GM21723 (cell line): ENCODE results near the gene DNAAF2.
"Not testable (repeated sequence)": the region's sequence is repeated elsewhere in the genome, so short reads cannot be mapped to it uniquely, and the experiment has no call there.

Source experiments
- ATAC-seq: cut with Tn5 transposase; IDR thresholded peaks from one replicate; pipeline ENCODE4 v1.9.1; 2021; ENCODE audit warnings: mild to moderate bottlenecking, moderate library complexity; ENCODE audit not compliant: unreplicated experiment

Gene DNAAF2

DNA sequence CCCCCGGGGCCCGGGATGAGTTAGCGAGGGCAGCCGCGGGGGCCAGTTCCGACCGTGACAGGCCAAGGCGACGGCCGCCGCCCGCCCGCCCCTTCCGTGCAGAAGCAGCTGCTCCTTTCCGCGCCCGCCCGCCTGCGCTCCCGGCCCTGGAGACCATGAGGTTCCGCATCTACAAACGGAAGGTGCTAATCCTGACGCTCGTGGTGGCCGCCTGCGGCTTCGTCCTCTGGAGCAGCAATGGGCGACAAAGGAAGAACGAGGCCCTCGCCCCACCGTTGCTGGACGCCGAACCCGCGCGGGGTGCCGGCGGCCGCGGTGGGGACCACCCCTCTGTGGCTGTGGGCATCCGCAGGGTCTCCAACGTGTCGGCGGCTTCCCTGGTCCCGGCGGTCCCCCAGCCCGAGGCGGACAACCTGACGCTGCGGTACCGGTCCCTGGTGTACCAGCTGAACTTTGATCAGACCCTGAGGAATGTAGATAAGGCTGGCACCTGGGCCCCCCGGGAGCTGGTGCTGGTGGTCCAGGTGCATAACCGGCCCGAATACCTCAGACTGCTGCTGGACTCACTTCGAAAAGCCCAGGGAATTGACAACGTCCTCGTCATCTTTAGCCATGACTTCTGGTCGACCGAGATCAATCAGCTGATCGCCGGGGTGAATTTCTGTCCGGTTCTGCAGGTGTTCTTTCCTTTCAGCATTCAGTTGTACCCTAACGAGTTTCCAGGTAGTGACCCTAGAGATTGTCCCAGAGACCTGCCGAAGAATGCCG lies 13.7 kb downstream of the DNAAF2 start:
- ATAC-seq = peak; percentile 30

DNA sequence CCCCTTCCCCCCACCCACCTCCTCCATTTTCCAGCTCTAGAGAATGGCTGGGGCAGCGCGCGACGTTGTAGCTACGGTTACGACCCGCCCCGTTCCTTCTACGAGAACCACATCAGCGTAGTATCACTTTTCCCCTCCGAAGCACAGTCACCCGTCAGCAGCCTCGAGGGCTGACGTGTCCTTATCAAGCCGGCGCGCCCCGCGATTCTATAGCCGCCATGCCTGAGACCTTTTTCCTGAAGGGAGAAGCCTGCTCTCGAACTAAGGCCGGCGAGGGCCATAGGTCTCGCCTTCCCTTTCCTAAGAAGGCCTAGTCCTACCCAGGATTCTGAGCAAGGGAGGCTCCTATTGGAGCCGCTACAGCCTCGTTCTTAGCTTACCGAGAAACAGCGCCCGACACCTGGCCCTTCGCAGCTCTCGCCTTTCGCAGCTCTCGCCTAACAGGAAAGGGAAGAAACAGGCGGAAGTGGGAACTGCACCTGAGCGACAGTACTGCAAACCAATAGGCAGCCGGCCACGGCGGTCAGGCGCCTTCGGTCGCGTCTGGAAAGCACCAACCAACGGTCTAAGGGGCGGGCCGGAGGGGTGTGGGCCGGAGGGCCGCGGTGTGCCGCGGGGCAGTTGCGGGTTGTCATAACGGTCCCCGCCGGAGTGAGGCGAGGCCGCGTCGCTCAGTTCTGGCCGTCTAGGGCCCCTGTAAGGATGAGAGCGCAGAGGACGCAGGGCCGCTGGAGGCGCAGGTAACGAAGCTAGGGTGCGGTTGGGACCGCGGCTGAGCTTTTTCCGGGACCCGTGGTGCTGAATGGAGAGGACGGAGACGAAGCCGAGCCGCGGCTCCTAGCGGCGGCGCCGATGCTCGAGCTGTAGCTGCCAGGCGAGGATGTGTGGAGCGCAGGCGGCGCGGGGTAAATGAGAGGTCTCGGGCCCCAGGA lies 14.6 kb downstream of the DNAAF2 start, which contains the start of the genes MGAT2 and RPL36AL:
Gene MGAT2 (plus strand): TSS at position 618 of the 932 bp plus-strand sequence. CDS start 470 bp downstream, outside the sequence.
Gene RPL36AL (minus strand): TSS at position 445 of the 932 bp plus-strand sequence. CDS start 1,522 bp downstream, outside the sequence.
- ATAC-seq = peak; percentile 91

DNA sequence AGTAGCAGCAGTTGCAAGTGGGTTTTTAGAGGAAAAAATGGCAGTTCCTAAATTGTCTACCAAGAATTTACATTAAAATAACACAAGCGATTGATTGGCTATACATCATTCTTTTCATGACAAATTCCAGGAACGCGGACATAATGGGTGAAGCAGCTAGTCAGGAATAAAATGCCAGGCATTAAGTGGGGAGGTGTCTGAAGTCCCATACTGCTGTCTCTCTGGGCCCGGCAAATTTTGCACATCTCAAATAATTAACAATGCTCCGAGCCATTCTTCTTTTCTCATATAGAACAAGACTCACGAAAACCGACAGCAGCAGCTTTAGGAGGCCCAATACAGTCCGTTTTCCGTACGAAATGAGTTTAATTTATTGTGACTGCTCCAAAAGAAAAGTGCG lies 15.3 kb downstream of the DNAAF2 start:
- no peak for ATAC-seq

DNA sequence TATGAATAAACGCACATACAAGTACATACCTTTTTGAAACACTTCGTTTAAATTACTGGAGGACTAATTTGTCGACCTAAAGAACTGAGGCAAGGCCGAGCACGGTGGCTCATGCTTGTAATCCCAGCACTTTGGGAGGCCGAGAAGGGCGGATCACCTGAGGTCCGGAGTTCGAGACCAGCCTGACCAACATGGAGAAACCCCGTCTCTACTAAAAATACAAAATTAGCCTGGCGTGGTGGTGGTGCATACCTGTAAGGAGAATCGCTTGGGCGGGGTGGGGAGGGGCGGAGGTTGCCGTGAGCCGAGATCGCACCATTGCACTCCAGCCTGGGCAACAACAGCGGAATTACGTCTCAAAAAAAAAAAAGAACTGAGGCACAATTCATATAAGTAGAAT lies 15.8 kb downstream of the DNAAF2 start:
- ATAC-seq = not testable (repeated sequence)

DNA sequence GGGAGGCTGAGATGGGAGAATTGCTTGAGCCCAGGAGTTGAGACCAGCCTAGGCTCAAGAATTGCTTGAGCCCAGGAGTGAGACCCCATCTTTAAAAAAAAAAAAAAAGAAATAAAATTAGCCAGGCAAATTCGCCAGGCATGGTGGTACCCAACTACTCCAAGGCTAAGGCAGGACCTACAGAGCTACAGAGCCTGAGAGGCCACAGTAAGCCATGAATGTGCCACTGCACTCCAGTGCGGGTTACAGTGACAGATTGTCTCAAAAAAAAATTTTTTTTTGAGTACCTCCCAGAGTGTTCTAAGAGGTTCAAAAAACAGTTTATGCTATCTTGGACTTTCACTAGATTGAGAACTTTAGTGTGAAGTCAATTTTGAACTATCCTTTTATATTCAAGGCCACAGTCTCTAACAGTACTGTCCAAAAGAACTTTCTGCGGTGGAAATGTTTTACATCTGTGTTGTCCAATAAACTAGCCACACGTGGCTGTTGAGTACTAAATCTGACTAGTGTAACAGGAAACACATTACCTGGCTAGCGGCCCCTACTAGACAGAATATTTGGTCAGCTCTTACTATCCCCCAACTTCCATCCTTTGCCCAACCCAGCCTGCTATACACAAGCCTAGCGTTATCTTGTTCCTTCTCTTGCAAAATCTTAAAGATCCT lies 17.1 kb downstream of the DNAAF2 start:
- no peak for ATAC-seq

DNA sequence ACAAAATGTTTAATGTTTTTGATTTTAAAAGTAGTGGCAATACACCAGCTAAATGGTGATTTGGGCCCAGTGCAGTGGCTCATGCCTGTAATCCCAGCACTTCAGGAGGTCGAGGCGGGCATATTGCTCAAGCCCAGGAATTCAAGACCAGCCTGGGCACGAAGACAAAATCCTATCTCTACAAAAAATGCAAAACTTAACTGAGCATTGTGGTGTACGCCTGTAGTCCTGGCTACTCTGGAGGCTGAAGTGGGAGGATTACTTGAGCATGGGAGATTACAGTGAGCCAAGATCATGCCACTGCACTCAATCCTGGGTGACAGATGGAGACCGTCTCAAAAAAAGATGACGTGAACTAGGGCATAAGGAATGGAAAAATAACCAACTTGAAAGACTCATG lies 19.3 kb downstream of the DNAAF2 start:
- ATAC-seq = no peak

DNA sequence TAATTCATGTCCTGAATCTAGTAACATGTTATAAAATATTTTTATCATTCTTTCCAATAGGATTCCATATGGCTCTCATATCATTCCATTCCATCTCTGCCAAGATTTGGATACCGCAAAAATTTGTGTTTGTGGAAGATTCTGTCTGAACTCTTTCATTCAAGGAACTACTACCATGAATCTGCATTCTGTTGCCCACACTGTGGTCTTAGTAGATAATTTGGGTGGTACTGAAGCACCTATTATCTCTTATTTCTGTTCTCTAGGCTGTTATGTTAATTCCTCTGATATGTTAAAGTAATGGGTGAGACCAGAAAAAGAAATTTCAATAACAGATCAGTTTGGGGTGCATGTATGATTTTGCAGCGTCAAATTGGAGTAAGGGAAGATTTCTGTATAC lies 20.8 kb downstream of the DNAAF2 start:
- ATAC-seq = no peak

DNA sequence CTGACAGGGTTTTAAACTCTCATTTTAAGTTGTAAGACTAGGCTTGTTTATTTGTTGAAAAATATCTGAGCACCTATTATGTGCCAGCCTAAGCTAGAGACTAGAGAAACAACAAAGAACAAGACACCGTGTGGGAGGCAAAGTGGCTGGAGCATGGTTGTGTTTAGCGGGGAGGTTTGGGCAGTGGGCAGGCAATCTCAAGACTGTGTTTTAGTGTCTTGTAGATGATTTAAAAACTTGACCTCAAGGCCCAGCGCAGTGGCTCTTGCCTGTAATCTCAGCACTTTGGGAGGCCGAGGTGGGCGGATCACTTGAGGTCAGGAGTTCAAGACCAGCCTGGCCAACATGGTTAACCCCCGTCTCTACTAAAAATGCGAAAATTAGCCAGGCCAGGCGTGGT lies 22.4 kb downstream of the DNAAF2 start:
- ATAC-seq = no peak

DNA sequence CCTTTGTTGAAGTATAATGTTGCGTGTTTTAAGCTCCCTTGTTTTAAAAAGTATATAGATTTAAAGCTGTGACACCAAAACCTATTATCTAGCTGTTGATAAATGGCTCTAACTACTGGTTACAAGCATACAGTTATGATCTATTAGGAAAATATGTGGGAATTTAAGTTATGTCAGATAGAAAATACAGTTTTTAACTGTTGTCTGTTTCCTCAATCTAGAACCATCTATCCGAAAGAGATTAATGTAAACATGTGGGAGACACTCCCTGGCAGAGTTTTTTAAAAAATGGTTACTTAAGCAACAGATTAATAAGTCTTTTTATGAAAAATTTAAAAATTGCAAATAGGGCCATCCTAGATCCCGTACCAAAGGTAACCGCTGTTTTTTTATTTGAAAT lies 22.8 kb downstream of the DNAAF2 start:
- no peak for ATAC-seq

DNA sequence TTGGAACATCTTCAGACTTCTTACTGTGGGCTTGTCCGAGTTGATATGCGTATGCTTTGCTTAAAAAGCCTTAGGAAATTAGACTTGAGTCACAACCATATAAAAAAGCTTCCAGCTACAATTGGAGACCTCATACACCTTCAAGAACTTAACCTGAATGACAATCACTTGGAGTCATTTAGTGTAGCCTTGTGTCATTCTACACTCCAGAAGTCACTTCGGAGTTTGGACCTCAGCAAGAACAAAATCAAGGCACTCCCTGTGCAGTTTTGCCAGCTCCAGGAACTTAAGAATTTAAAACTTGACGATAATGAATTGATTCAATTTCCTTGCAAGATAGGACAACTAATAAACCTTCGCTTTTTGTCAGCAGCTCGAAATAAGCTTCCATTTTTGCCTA lies 27.5 kb downstream of the DNAAF2 start:
- no peak for ATAC-seq

DNA sequence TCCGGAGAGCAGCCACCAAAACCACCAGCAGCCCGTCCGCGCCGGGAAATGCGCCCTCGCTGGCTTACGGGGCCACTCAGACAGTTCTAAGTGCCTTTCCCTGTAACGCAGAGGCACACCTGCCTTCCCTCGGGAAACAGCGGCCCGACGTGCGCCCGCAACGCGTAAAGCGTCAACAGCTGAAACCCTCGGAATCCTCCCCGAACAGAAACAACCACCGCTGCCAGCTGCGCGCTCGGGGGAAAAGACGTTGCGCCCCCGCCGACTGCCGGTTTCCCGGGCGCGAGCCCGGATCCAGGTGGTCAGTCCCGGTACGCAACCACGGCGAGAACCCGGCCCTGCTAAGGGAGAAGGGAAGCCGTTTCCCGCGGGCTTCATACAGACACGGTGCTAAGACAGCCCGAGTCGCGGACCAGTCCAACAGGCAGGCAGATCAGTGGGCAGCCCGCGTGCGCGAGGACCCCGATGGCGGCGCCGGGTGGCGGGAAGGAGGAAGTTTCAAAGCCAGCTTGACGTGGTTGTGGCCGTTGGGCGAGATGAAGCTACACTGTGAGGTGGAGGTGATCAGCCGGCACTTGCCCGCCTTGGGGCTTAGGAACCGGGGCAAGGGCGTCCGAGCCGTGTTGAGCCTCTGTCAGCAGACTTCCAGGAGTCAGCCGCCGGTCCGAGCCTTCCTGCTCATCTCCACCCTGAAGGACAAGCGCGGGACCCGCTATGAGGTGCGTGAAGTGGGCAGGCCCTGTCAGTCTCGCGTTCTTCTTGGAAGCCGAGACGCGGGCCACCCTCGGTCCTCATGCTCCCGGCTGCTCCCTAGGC lies 36.4 kb downstream of the DNAAF2 start, which contains the start of gene LRR1:
Gene LRR1 (plus strand): TSS at position 456 of the 816 bp plus-strand sequence. CDS start 81 bp downstream, at position 537.
- ATAC-seq = peak; percentile 51

DNA sequence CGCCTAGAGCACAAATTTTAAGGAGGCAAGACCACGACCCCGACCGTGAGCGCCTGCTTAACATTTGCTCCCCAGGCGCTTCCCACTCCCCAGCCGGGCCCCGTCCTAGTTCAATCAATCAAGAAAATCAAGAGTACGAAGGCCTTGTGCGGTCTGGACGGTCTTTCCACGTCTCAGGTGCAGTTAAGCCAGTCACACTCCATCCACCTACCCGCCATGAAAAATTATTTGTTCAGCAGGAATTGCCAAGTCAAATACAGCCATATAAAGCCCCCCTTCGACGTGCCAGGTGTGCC lies 36.9 kb downstream of the DNAAF2 start:
- no peak for ATAC-seq

DNA sequence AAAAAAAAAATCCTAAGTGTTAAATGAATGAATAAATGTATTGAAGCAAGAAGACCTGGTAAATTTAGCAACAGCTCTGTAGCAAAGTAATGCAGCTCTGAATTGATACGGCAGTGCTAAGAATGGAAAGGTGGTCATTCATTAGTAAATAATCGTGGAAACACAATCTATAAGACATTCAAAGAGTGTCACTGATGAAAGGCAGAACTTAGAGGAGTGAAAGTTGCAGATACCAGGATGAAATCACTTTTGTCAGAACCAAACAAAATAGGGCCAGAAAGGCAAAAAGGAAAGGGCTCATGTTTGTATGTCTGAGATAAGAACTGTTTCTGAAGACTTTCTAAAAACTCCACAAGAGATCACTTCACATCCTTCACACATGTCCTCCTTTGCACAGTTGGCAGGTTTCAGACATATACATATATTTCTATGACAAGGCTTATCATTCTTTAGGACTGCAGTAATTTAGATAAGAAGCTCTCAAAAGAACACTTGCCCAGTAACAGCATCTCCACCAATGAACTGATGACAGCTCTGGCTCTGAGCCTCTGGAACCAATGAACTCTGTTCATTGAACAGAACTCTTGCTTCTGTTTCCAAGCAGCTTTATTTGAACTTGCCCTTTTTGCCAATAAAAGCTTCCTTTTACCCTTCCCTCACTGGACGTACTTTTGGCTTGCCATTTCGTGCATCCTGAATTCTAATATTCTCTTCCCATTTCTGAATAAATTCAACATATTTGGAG lies 40.5 kb downstream of the DNAAF2 start:
- peak; percentile 31 for ATAC-seq

DNA sequence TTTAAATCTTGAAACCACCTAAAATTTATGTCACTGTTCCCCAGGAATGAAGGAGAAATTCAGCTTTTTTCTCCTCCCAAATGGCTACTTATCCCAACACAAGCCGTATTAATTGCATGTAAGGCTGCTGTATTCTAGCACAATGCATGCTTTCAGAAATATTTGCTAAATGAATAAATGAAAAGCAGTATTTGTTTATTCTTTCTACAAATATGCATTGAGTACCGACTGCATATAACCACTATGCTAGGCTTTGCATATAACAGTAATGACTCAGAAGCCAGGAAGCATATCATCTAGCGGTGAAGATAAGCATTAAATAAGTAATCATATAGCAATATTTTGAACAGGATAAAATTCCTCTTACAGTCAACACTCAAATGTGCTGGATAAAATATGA lies 42.0 kb downstream of the DNAAF2 start:
- peak; percentile 28 for ATAC-seq

DNA sequence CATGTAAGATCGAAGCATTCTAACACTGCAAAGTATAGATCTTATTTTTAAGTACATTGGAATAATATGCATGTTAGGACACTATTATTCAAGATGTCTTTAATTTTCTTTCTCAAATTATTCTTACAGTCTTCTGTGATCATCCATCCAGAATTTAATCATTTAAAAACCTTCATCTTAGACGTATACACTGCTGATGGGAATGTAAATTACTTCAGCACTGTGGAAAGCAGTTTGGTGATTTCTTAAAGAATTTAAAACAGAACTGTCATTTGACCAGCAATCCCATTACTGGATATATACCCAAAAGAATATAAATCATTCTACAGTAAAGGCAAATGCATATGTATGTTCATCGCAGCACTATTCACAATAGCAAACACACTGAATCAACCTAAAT lies 45.7 kb downstream of the DNAAF2 start:
- ATAC-seq = no peak

DNA sequence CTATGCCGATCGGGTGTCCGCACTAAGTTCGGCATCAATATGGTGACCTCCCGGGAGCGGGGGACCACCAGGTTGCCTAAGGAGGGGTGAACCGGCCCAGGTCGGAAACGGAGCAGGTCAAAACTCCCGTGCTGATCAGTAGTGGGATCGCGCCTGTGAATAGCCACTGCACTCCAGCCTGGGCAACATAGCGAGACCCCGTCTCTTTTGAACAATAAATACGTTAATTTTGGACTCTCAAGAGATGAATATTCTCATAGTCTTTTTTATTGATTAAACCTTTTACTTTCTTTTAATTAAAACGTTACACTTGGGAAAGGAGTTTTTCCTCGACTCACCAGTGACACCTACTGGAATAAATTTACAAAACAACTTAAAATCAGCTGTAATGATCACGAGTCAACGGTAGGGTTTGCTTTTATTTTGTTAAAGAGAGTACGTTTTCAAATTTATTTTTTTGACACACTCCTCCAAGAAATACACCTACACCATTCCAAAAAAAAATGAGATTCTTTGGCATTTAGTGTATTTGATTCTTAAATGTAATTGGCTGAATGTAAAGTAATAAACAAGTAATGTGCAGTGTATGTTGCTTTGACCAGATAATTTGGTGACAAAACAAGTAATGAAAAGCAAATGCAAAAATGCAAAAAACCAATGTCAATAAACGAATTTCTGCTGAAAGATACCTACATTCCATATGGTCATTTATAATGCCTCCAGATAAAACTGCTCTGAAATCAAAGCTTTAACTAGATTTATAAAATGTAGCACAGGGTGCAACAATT lies 48.2 kb downstream of the DNAAF2 start:
- ATAC-seq = peak; percentile 37

DNA sequence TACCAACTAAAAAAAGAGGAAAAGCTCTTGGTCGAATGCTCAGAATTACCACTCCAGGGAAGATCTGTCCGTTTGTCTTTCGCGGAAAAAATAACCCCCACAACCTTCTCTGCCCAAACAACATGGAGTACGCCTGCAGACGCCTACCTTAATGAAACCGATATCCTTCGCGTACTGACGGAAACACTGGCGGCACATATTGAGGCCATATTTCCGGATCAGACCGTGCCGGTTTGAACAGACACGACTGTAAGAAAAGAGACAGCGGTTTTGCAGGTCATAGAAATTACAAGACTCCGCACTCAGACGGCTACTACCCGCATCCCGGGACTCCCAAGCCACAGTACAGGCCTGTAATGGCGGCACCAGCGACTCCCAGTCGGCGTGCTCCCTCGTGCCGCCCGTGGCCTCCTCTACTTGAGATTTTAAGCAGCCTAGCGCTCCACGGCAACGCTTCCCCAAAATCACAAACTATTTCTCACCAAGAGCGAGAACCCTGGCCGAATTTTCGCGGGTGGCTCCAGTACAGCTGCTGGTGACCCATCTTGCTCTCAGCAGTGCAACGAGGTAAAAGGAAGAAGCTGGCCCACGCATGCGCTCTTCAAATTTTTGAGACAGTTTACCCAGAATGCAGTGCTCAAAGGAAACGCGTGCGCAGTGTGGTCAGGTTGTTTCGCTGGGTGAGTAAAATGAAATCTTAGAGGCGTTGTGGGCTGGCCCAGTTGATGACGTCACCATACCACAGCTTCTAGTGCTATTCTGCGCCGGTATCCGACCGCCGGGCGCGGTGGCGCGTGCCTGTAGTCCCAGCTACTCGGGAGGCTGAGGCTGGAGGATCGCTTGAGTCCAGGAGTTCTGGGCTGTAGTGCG lies 49.0 kb downstream of the DNAAF2 start, which contains the start of gene RPS29:
Gene RPS29 (minus strand): TSS at position 578 of the 870 bp plus-strand sequence. CDS start 34 bp downstream, at position 544.
- ATAC-seq = peak; percentile 88
